ENCODE data around the gene NRCAM. TPM values are rescaled to one million over a fixed set of nuclear protein-coding genes. Genes with fewer than 3 reads are reported as not detected.
"Not testable (repeated sequence)": the region's sequence is repeated elsewhere in the genome, so short reads cannot be mapped to it uniquely, and the experiment has no call there.

NRCAM gene
- total RNA-seq, 1 donor from 2014 or later: 60.4 TPM

- DNase-seq (ENCODE audit: low read depth): no peak
Observed at GRCh38 chr7:108284349-108285002, 171.8 kb downstream of the NRCAM start.

GRCh38 chr7:108283252-108283651 lies 173.0 kb downstream of the NRCAM start:
- DNase-seq (ENCODE audit: low read depth): no peak

- no peak for DNase-seq (ENCODE audit: low read depth)
Observed at GRCh38 chr7:108282427-108282996, 173.7 kb downstream of the NRCAM start.

GRCh38 chr7:108280136-108280535 lies 176.1 kb downstream of the NRCAM start:
- DNase-seq (ENCODE audit: low read depth): no peak

- no peak for DNase-seq (ENCODE audit: low read depth)
Observed at GRCh38 chr7:108278776-108279175, 177.5 kb downstream of the NRCAM start.

GRCh38 chr7:108278281-108278680 lies 178.0 kb downstream of the NRCAM start:
- DNase-seq (ENCODE audit: low read depth): no peak

GRCh38 chr7:108274447-108274846 lies 181.8 kb downstream of the NRCAM start:
- DNase-seq (ENCODE audit: low read depth): not testable (repeated sequence)

GRCh38 chr7:108272891-108273290 lies 183.3 kb downstream of the NRCAM start:
- DNase-seq (ENCODE audit: low read depth): not testable (repeated sequence)

- DNase-seq (ENCODE audit: low read depth): no peak
Observed at GRCh38 chr7:108270385-108271015, 185.7 kb downstream of the NRCAM start.

- DNase-seq (ENCODE audit: low read depth): no peak
Observed at GRCh38 chr7:108268200-108268820, 187.9 kb downstream of the NRCAM start.

GRCh38 chr7:108267615-108268014 lies 188.6 kb downstream of the NRCAM start:
- no peak for DNase-seq (ENCODE audit: low read depth)

- peak; percentile 64 for DNase-seq (ENCODE audit: low read depth)
Observed at GRCh38 chr7:108266491-108266890, 189.7 kb downstream of the NRCAM start.

- no peak for DNase-seq (ENCODE audit: low read depth)
Observed at GRCh38 chr7:108266035-108266434, 190.2 kb downstream of the NRCAM start.

GRCh38 chr7:108265007-108265406 lies 191.2 kb downstream of the NRCAM start:
- peak; percentile 74 for DNase-seq (ENCODE audit: low read depth)

GRCh38 chr7:108263425-108263824 lies 192.8 kb downstream of the NRCAM start:
- DNase-seq (ENCODE audit: low read depth): peak; percentile 99

- peak; percentile 59 for DNase-seq (ENCODE audit: low read depth)
Observed at GRCh38 chr7:108261560-108262255, 194.5 kb downstream of the NRCAM start.

GRCh38 chr7:108259447-108259846 lies 196.8 kb downstream of the NRCAM start:
- DNase-seq (ENCODE audit: low read depth): not testable (repeated sequence)

- no peak for DNase-seq (ENCODE audit: low read depth)
Observed at GRCh38 chr7:108257954-108258353, 198.3 kb downstream of the NRCAM start.

- DNase-seq (ENCODE audit: low read depth): no peak
Observed at GRCh38 chr7:108254259-108254658, 202.0 kb downstream of the NRCAM start.

- peak; percentile 79 for DNase-seq (ENCODE audit: low read depth)
Observed at GRCh38 chr7:108253275-108254044, 202.8 kb downstream of the NRCAM start.

- no peak for DNase-seq (ENCODE audit: low read depth)
Observed at GRCh38 chr7:108252177-108252576, 204.1 kb downstream of the NRCAM start.

Measured in myocyte (in vitro differentiated cells).